Fibroblast of skin of left quadriceps (primary cell): ENCODE results near the gene SYNE1.
"Not testable (repeated sequence)": the region's sequence is repeated elsewhere in the genome, so short reads cannot be mapped to it uniquely, and the experiment has no call there.

Experiments used
- DNase-seq, 2 experiments: peaks; one replicate each; pipeline ENCODE4 v3.0.0-alpha.2; 2013; ENCODE audit warnings: low read depth in 2 of 2

The SYNE1 gene

GRCh38 chr6:152571089-152571488 is 66.1 kb downstream of the SYNE1 start:
- DNase-seq, result no peak

DNA sequence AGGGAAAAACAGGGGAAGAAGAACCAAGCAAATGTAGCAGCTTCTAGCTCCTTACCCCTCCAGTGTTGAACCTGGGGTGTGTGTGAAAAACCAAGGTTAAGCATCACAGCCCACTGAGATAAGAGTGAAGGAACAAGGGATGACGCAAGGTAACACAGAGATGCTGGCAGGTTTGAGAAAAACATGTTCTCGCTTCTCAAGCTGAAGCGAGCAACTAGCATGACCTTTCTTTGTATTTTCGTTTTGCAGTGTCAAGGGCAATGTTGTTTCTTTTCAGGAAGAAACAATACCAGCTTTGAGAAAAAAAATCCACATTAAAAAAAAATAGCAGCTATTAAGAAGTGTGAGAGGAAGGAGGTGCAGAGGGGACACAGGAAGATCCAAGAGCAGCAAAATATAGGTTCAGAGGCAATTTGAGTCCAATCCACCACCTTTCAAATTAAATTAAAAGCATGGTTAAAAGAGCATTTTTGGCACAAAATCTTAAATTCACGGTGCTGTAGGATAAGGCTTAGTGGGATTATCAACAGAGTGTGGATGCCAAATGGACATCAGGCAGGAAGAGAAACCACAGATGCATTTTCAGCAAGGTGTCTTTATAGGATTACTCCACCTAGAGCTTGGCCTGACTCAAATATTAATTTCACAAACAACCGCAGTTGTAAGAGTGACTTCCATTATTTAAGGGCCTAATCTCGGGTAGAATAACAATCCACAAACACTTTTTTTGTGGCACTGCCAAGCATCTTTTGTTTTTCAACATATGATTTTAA is 70.9 kb downstream of the SYNE1 start:
- no peak for DNase-seq

DNA sequence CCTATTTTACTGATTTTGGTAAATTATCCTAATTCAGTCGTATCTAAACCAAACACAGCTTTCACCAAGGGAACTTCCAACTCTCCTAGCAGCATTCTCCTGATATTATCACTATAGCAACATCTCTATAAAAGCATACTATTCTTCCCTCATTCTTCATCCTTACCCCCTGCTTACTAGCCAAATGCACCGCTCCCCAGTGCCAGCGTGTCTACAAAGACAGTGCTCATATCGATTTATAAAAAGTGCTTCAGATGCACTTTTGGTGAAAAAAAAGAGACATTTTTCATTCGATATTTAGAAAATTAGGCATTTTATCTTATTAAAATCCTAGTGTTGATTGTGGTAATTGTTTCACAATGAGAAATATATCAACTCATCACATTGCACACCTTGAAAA is 74.0 kb downstream of the SYNE1 start:
- DNase-seq, result no peak

DNA sequence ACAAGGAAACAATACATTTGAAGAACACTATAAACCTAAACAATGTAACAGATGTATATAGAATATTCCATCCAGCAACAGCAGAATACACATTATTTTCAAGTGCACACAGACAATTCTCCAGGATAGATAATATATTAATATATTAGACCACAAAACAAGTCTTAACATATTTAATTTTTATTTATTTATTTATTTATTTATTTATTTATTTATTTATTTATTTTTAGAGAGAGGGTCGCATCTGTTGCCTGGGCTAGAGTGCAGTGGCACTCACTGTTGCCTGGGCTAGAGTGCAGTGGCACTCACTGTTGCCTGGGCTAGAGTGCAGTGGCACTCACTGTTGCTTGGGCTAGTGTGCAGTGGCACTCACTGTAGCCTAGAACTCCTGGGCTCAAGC is 78.4 kb downstream of the SYNE1 start:
- not testable (repeated sequence) for DNase-seq

GRCh38 chr6:152557502-152557901 is 79.7 kb downstream of the SYNE1 start:
- no peak for DNase-seq

GRCh38 chr6:152554851-152555250 is 82.3 kb downstream of the SYNE1 start:
- DNase-seq, result no peak

- peak; percentile 41 to 44 for DNase-seq
These were observed 84.4 kb downstream of the SYNE1 start for GRCh38 chr6:152552616-152553209.

DNA sequence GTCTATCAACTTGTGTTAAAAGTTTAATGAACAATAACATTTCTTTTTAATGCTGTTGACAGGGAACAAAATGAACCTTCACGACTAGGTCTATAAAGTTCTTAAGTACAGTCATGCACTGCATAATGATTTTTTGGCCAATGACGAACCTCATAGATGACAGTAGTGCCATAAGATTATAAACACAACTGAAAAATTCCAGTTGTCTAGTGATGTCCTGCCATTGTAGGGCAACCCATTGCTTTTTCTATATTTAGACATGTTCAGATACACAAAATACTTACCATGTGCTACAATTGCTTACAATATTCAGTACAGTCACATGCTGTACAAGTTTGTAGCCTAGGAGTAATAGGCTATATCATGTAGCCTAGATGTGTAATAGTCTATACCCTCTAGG is 93.6 kb downstream of the SYNE1 start:
- no peak for DNase-seq

- DNase-seq, result no peak
These were observed 96.8 kb downstream of the SYNE1 start for GRCh38 chr6:152540381-152540780.

- no peak for DNase-seq
These were observed 102.6 kb downstream of the SYNE1 start for GRCh38 chr6:152534541-152534940.

DNA sequence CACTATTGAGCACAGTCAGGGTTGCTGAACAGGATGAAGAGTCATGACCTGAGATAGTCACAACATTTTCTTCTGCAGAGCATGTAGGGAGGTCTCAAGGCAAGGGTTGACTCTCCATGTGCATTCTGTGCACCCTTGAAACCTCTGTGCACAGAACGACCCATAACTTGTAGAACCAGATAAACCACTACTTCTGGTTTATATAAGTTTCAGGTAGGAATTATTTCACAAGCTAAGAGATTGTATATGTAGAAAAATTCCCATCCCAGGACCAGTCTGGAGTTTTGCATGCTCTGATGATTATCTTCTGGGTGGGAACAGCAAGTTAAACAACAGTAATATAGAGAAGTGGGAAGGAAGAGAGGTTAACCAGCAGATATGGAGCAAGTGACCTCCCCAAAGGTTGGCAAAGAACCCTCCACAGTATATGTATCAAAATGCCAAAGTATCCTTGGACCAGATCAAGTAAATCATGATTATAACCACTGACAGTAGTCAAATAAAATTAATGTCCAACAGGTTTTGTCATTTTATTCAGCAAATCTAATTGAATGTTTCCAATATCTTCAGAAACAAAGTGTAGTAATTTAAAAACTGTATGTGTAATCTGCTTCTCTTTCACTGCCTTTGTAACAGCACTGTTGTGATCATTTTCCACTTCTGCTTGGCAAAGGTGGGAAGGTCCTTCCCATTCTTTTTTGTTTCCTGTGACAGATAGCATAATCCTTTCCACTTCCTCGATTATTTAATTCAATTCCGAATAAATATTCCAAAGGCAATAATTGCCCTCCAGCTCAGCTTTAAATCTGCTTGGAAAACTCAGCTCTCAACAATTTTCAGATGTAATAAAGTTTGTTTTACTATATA is 104.4 kb downstream of the SYNE1 start:
- no peak for DNase-seq

DNA sequence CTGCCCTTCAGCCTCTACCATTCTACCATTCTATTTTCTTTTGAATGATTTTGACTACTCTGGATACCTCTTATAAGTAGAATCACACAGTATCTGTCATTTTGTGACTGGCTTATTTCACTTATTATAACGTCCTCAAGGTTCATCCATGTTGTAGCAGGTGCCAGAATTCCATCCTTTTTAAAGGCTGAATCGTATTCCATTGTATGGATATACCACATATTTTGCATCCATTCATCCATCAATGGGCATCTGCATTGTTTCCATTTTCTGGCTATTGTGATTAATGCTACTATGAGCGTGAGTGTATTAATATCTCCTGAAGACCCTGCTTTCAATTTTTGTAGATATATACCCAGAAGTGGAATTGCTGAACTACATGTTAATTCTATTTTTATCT is 105.5 kb downstream of the SYNE1 start:
- no peak for DNase-seq

DNA sequence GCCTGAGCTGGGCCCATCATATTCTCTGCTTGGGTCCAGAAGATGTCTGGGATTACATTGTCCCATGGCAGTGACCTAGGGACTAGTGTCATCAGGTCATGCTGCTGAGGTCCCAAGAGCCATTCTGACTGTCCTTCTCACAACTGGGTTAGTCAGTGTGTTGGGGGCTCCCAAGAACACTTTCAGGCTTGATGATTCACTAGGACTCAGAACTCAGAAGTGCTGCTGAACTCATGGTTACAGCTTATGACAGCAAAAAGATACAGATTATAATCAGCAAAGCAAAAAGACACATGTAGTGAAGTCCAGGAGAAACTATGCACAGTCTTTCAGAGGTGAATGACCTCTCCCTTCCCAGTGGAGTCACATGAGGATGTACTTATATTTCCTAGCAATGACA is 107.8 kb downstream of the SYNE1 start:
- no peak for DNase-seq

GRCh38 chr6:152514120-152514519 is 123.0 kb downstream of the SYNE1 start:
- DNase-seq, result not testable (repeated sequence)

- no peak for DNase-seq
These were observed 127.2 kb downstream of the SYNE1 start for GRCh38 chr6:152509916-152510315.

DNA sequence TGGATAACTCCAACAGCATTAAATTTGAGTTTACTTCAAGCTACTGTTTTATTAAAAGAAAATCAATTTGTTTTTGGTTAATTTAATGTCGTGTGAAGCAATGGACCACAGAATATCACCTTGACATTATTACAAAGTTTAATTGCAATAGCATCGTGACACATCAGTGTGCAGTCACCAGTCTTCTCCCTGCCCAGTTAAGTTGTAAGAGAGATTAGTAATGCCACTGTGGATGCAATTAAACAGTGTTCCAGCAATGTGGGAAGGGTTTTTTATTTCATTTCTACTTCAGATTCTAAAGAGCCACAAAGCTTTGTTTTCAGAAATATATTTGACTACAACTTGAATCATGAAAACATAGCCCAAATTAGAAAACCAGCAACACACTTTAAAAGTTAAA is 128.7 kb downstream of the SYNE1 start:
- no peak for DNase-seq

GRCh38 chr6:152503546-152503945 is 133.6 kb downstream of the SYNE1 start:
- DNase-seq, result no peak

- DNase-seq, result no peak
These were observed 134.6 kb downstream of the SYNE1 start for GRCh38 chr6:152502421-152503188.

DNA sequence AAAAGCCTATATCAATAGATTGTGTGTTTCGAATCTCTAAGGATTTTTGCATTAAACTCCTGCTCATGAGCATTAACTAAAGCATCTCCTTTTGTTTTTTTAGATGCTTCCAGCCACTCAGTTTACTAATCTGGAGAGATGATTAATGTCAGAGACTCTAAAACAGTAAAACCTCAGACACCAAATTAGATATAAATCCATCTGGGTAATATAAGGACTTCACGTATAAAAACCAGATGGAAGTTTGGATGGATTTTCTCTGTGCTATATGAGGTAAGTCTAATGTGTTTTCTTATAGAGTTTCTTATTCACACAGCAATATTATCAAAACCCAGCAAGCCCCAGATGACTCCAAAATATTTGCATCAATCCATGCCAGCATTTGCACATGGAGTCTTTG is 137.2 kb downstream of the SYNE1 start:
- DNase-seq, result peak; percentile 51 to 60

- DNase-seq, result no peak
These were observed 140.4 kb downstream of the SYNE1 start for GRCh38 chr6:152496731-152497130.

- not testable (repeated sequence) for DNase-seq
These were observed 141.7 kb downstream of the SYNE1 start for GRCh38 chr6:152495456-152495855.

DNA sequence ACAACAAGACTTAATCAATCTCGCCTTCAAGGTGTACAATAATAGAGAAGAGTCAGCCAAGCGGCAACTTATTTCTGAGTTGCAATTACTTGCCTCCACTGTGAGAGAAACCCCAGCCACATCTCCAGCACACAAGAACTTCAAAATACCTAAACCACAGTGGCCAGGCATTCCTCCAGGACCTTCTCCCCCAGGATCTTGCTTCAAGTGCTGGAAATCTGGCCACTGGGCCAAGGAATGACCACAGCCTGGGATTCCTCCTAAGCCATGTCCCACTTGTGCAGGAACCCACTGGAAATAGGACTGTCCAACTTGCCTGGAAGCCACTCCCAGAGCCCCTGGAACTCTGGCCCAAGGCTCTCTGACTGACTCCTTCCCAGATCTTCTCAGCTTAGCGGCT is 144.9 kb downstream of the SYNE1 start:
- not testable (repeated sequence) for DNase-seq
